A549 (cell line): ENCODE results near the gene SGCA. TPM values are rescaled to one million over a fixed set of nuclear protein-coding genes. Genes with fewer than 3 reads are reported as not detected.

Experiments used
- ATAC-seq, 2 experiments: fragments of 200-7000 bp in 1 of 2; fragments of >200 bp in 1 of 2; cut with Nextera tagmentation in 1 of 2; cut with Tn5 transposase in 1 of 2; 3 replicates each; pipeline versions ENCODE4 v1.8.0 to v1.9.1; 2018 to 2020; ENCODE audit warnings: mild to moderate bottlenecking in 1 of 2, moderate library complexity in 1 of 2
- CTCF ChIA-PET: fragments of 300-600 bp; sonication (Branson Sonifier 250); formaldehyde crosslinking; extraction: SDS; loops from one replicate; lab custom pipeline; 2021; ENCODE audit warnings: antibody characterized with exemption, inconsistent platforms; lab: Yijun Ruan, JAX
- POLR2A ChIA-PET: fragments of 350-600 bp; formaldehyde crosslinking; extraction: SDS; loops from one replicate; lab custom pipeline; 2021; ENCODE audit warnings: antibody characterized with exemption, inconsistent platforms; lab: Yijun Ruan, JAX
- DNase-seq, 2 experiments: peaks; one replicate each; pipeline versions ENCODE4 v3.0.0 to v3.0.0-alpha.2; 2011 to 2016; ENCODE audit warnings: low read depth in 1 of 2, low spot score in 1 of 2
- FAIRE-seq: peaks from 2 replicates; lab custom pipeline; 2011; peaks lifted over from hg19 to GRCh38; lab: Jason Lieb, UNC
- H3K27ac ChIP-seq, 2 experiments: fragments of >200 bp; sonication (Bioruptor Twin); formaldehyde crosslinking; 3 replicates each; pipeline ENCODE4 v1.5.1; 2016 to 2017
- H3K4me1 ChIP-seq: fragments of >200 bp; sonication (Bioruptor Twin); formaldehyde crosslinking; 3 replicates; pipeline ENCODE4 v1.6.1; 2016
- H3K4me2 ChIP-seq: fragments of >200 bp; sonication (Bioruptor Twin); formaldehyde crosslinking; 3 replicates; pipeline ENCODE4 v1.6.1; 2016
- H3K4me3 ChIP-seq: fragments of >200 bp; sonication (Bioruptor Twin); formaldehyde crosslinking; 3 replicates; pipeline ENCODE4 v1.5.1; 2016
- H3K9me3 ChIP-seq: fragments of >200 bp; sonication (Bioruptor Twin); formaldehyde crosslinking; 3 replicates; pipeline ENCODE4 v1.6.1; 2016
- CBX2 ChIP-seq: fragments of 200-600 bp; sonication (generic); IDR thresholded peaks from 2 replicates; pipeline ENCODE4 v1.6.1; 2016; ENCODE audit warnings: low read depth, mild to moderate bottlenecking, borderline replicate concordance
- CBX8 ChIP-seq: fragments of 200-600 bp; sonication (generic); IDR thresholded peaks from 2 replicates; pipeline ENCODE4 v1.6.1; 2016
- CHD2 ChIP-seq: fragments of 150-350 bp; IDR thresholded peaks from 2 replicates; pipeline ENCODE4 v1.6.1; 2014; ENCODE audit warnings: low read length; ENCODE audit not compliant: partially characterized antibody
- CHD4 ChIP-seq: fragments of 200-600 bp; sonication (generic); IDR thresholded peaks from 2 replicates; pipeline ENCODE4 v1.6.1; 2016; ENCODE audit warnings: antibody characterized with exemption, mild to moderate bottlenecking, borderline replicate concordance
- CTCF ChIP-seq: fragments of >200 bp; sonication (Bioruptor Twin); formaldehyde crosslinking; IDR thresholded peaks from 3 replicates; pipeline ENCODE4 v1.5.1; 2016
- EHF ChIP-seq: fragments of 250-450 bp; sonication (Bioruptor Pico); IDR thresholded peaks from 2 replicates; pipeline ENCODE4 v1.5.0; 2020; ENCODE audit warnings: mild to moderate bottlenecking
- EHMT2 ChIP-seq: fragments of 200-600 bp; sonication (generic); IDR thresholded peaks from 2 replicates; pipeline ENCODE4 v1.6.1; 2016; ENCODE audit warnings: antibody characterized with exemption, low read depth, mild to moderate bottlenecking, moderate library complexity
- ELK1 ChIP-seq: fragments of 150-350 bp; IDR thresholded peaks from 2 replicates; pipeline ENCODE4 v1.6.1; 2014; ENCODE audit warnings: low read depth, mild to moderate bottlenecking, low read length
- ESRRA ChIP-seq: fragments of 150-350 bp; IDR thresholded peaks from 2 replicates; pipeline ENCODE4 v1.6.1; 2014; ENCODE audit warnings: mild to moderate bottlenecking, low read length, borderline replicate concordance
- GATA3 ChIP-seq: IDR thresholded peaks from 2 replicates; pipeline ENCODE4 v1.6.1; 2012; ENCODE audit warnings: borderline replicate concordance
- HDAC2 ChIP-seq: fragments of 200-600 bp; sonication (generic); IDR thresholded peaks from 2 replicates; pipeline ENCODE4 v1.6.1; 2016
- HOXA7 ChIP-seq: fragments of 250-450 bp; sonication (Bioruptor Pico); IDR thresholded peaks from 2 replicates; pipeline ENCODE4 v1.5.0; 2020; ENCODE audit warnings: mild to moderate bottlenecking, moderate library complexity
- HOXB13 ChIP-seq: fragments of 250-450 bp; sonication (Bioruptor Pico); IDR thresholded peaks from 2 replicates; pipeline ENCODE4 v1.5.0; 2020; ENCODE audit warnings: low read depth, mild to moderate bottlenecking, moderate library complexity
- KDM5A ChIP-seq: fragments of 200-600 bp; sonication (generic); IDR thresholded peaks from 2 replicates; pipeline ENCODE4 v1.6.1; 2016; ENCODE audit warnings: antibody characterized with exemption, mild to moderate bottlenecking
- MAX ChIP-seq: IDR thresholded peaks from 2 replicates; pipeline ENCODE4 v1.6.1; 2012
- MYC ChIP-seq: IDR thresholded peaks from 2 replicates; pipeline ENCODE4 v1.6.1; 2012; ENCODE audit warnings: mild to moderate bottlenecking, inconsistent platforms, low read length, improper control_type of control experiment, borderline replicate concordance
- NFE2L2 ChIP-seq: fragments of 150-350 bp; conservative IDR thresholded peaks from 2 replicates; pipeline ENCODE4 v1.6.1; 2014; ENCODE audit warnings: low read length
- PHF8 ChIP-seq: fragments of 200-600 bp; sonication (generic); IDR thresholded peaks from 2 replicates; pipeline ENCODE4 v1.6.1; 2016; ENCODE audit warnings: low read depth, mild to moderate bottlenecking, antibody characterized with exemption, moderate library complexity, borderline replicate concordance
- RAD21 ChIP-seq, 2 experiments: fragments of >200 bp in 1 of 2; sonication (Bioruptor Twin) in 1 of 2; formaldehyde crosslinking in 1 of 2; IDR thresholded peaks in 1 of 2; conservative IDR thresholded peaks in 1 of 2; 2 replicates in 1 of 2; 3 replicates in 1 of 2; pipeline ENCODE4 v1.6.1; 2012 to 2018; ENCODE audit warnings: inconsistent platforms in 1 of 2
- RCOR1 ChIP-seq: fragments of 150-350 bp; IDR thresholded peaks from 2 replicates; pipeline ENCODE4 v1.6.1; 2014; ENCODE audit warnings: antibody characterized with exemption, low read length, low read depth
- SMC3 ChIP-seq: fragments of >200 bp; sonication (Bioruptor Twin); formaldehyde crosslinking; IDR thresholded peaks from 3 replicates; pipeline ENCODE4 v1.6.1; 2018; ENCODE audit warnings: inconsistent platforms
- SREBF2 ChIP-seq: fragments of 450-650 bp; IDR thresholded peaks from 2 replicates; pipeline ENCODE4 v1.6.1; 2014; ENCODE audit warnings: mild to moderate bottlenecking, moderate library complexity
- TFCP2L1 ChIP-seq: fragments of 250-450 bp; sonication (Bioruptor Pico); IDR thresholded peaks from 2 replicates; pipeline ENCODE4 v1.5.0; 2021; ENCODE audit warnings: mild to moderate bottlenecking
- TP53 ChIP-seq: fragments of 250-450 bp; sonication (Bioruptor Pico); IDR thresholded peaks from 2 replicates; pipeline ENCODE4 v1.5.0; 2021; ENCODE audit warnings: mild to moderate bottlenecking, moderate library complexity
- ZFP36 ChIP-seq: fragments of 450-650 bp; IDR thresholded peaks from 2 replicates; pipeline ENCODE4 v1.6.1; 2014; ENCODE audit warnings: borderline replicate concordance; ENCODE audit not compliant: partially characterized antibody
- ZSCAN20 ChIP-seq: fragments of 250-450 bp; sonication (Bioruptor Pico); IDR thresholded peaks from 2 replicates; pipeline ENCODE4 v1.8.0; 2022; ENCODE audit warnings: mild to moderate bottlenecking, moderate library complexity
- WGBS: methylation state at CpG from one replicate; pipeline ENCODE4 v1.1.6; 2017; ENCODE audit errors: missing lambda C conversion rate; 5-methylcytosine and 5-hydroxymethylcytosine counted together
- polyA plus RNA-seq, 4 experiments: library from polyadenylated mRNA; depleted of rRNA in 3 of 4; stranded (reverse); fragments of >200 nt; fragmentation: RNase III in 1 of 4; extraction: RNeasy Plus Mini Kit Qiagen cat#74134 plus additional on column Dnase treatment in 1 of 4; gene quantifications; 2 replicates in 3 of 4; 3 replicates in 1 of 4; pipeline ENCODE4 v1.2.3, GENCODE V29; 2011 to 2017
- TF ChIP-seq, protein P1 (sequence below): IDR thresholded peaks from 2 replicates; pipeline ENCODE4 v1.6.1; 2012; ENCODE audit warnings: low read depth, borderline replicate concordance

The SGCA gene
- polyA plus RNA-seq, 2 of the 4 experiments (the other 2 are of a cell fraction) = 0.44 to 3.4 TPM

- TF ChIP-seq MAX (peak; percentile 61; the same call in 1 of the 2 replicates), GATA3 (no peak), ESRRA (no peak), CHD2 (no peak), KDM5A (no peak), SMC3 (peak; percentile 70), HOXA7 (no peak), TP53 (CRISPR knock-in tag) (no peak), CHD4 (no peak), CBX2 (no peak), PHF8 (no peak), ZFP36 (no peak), CTCF (peak; percentile 90), RCOR1 (no peak)
These were observed 25.6 kb upstream of the SGCA start (continued) for GRCh38 chr17:50139950-50140885.

DNA sequence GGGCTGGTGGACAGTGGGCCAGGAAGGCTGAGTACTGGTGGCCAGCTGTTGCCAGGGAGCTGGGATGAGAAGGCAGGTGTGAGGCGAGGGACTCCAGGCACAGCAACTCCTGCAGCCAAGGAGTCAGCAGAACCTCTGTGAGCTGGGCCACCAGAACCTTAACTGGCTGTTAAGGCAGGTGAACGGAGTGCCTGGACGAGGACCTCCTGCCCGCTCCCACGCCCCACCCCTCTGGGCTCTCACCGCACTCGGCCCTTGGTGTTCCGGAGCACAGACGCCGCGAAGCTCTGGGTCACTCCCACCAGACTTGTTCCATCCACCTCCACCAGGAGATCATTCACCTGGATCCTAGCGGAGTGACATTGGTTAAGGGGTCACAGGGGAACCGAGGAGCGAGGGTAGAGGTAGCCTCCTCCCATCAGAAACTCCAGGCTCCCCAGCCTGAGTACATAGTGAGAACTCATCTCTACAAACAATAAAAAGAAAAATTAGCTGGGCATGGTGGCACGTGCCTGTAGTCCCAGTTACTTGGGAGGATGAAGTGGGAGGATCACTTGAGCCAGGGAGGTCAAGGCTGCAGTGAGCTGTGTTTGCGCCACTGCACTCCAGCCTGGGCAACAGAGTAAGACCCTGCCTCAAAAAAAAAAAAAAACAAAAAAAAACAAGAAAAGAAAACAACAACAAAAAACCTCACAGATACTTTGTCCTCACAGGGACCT is 24.6 kb upstream of the SGCA start:
- Histone ChIP-seq H3K9me3 (no peaks in the 10 kb centered on the region), H3K4me2 (no peak overlapping the region), H3K27ac (no peak overlapping the region), H3K4me1 (peaks cover 18% of the 10 kb centered on the region), H3K4me3 (no peak overlapping the region)
- ChIA-PET POLR2A (no interaction called here), CTCF (interaction anchor here (0.6 to 60.2 kb wide), 14 partner anchors 8 to 255 kb away, joined by 3 to 1356 read pairs (median 18); partner anchors contain the start of genes COL1A1, PDK2, PPP1R9B and SAMD14)
- ATAC-seq (no peak), DNase-seq (no peak), FAIRE-seq (no peak)
- TF ChIP-seq CBX8 (no peak), HDAC2 (no peak), HOXB13 (CRISPR knock-in tag) (no peak), TFCP2L1 (CRISPR knock-in tag) (no peak), RAD21 (conservative IDR thresholded peaks at IDR 0.05 in 1 of 2, IDR thresholded peaks at IDR 0.05 in 1 of 2) (no peak), EHF (CRISPR knock-in tag) (no peak), CTCF (no peak), SREBF2 (no peak), CBX2 (no peak), MYC (no peak), SMC3 (no peak), ESRRA (no peak), ZSCAN20 (CRISPR knock-in tag) (no peak), EHMT2 (no peak), ELK1 (no peak), NFE2L2 (no peak)
- TF ChIP-seq, protein P1, sequence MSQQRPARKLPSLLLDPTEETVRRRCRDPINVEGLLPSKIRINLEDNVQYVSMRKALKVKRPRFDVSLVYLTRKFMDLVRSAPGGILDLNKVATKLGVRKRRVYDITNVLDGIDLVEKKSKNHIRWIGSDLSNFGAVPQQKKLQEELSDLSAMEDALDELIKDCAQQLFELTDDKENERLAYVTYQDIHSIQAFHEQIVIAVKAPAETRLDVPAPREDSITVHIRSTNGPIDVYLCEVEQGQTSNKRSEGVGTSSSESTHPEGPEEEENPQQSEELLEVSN = no peak
- WGBS = 94% methylated on average over 16 of the region's 16 CpGs
